GM21526 (cell line): ENCODE data around the gene IPO4.
"Not testable (repeated sequence)": the region's sequence is repeated elsewhere in the genome, so short reads cannot be mapped to it uniquely, and the experiment has no call there.

Source experiments
- ATAC-seq: cut with Tn5 transposase; IDR thresholded peaks from one replicate; pipeline ENCODE4 v1.9.1; 2021; ENCODE audit warnings: moderate library complexity; ENCODE audit not compliant: unreplicated experiment, low FRiP score

IPO4 gene

GRCh38 chr14:24188251-24189058 lies at the start of gene IPO4:
Gene IPO4 (minus strand): TSS chr14:24188816. CDS start chr14:24188787, 29 bp downstream.
- peak; percentile 67 for ATAC-seq

GRCh38 chr14:24238123-24238522 lies 49.5 kb upstream of the IPO4 start:
- no peak for ATAC-seq

- ATAC-seq, result no peak
Measured at GRCh38 chr14:24237463-24237955, 48.9 kb upstream of the IPO4 start.

GRCh38 chr14:24236689-24237462 lies 48.3 kb upstream of the IPO4 start:
- no peak for ATAC-seq

- no peak for ATAC-seq
Measured at GRCh38 chr14:24235804-24236688, 47.4 kb upstream of the IPO4 start.

GRCh38 chr14:24234095-24235005 lies 45.7 kb upstream of the IPO4 start:
- ATAC-seq, result no peak

GRCh38 chr14:24233538-24233866 lies 44.9 kb upstream of the IPO4 start:
- ATAC-seq, result no peak

- peak; percentile 45 for ATAC-seq
Measured at GRCh38 chr14:24232645-24233537, 44.3 kb upstream of the IPO4 start, which contains the start of gene GMPR2. Gene GMPR2 (plus strand): TSS chr14:24232929. CDS start chr14:24233254, 325 bp downstream.

- peak; percentile 56 for ATAC-seq
Measured at GRCh38 chr14:24232121-24232644, 43.6 kb upstream of the IPO4 start, which contains the start of gene NEDD8. Gene NEDD8 (minus strand): TSS chr14:24232367. CDS start chr14:24232267, 100 bp downstream.

- ATAC-seq, result peak; percentile 7
Measured at GRCh38 chr14:24231263-24232120, 42.9 kb upstream of the IPO4 start.

GRCh38 chr14:24228902-24229301 lies 40.3 kb upstream of the IPO4 start:
- ATAC-seq, result no peak

- no peak for ATAC-seq
Measured at GRCh38 chr14:24226473-24226872, 37.9 kb upstream of the IPO4 start.

- no peak for ATAC-seq
Measured at GRCh38 chr14:24224618-24225071, 36.0 kb upstream of the IPO4 start.

GRCh38 chr14:24222987-24223386 lies 34.4 kb upstream of the IPO4 start:
- not testable (repeated sequence) for ATAC-seq

- no peak for ATAC-seq
Measured at GRCh38 chr14:24219521-24219920, 30.9 kb upstream of the IPO4 start.

GRCh38 chr14:24219080-24219479 lies 30.5 kb upstream of the IPO4 start:
- ATAC-seq, result no peak

- not testable (repeated sequence) for ATAC-seq
Measured at GRCh38 chr14:24216876-24217275, 28.3 kb upstream of the IPO4 start.
